HFFc6 (cell line): ENCODE measurements around the gene RRAS2. TPM values are rescaled to one million over a fixed set of nuclear protein-coding genes. Genes with fewer than 3 reads are reported as not detected.
A peak's percentile ranks its signal among the peaks of the same experiment; 100 is the strongest.
"Not testable (repeated sequence)": the region's sequence is repeated elsewhere in the genome, so short reads cannot be mapped to it uniquely, and the experiment has no call there.

Experiments
- DNase-seq: peaks from one replicate; pipeline ENCODE4 v3.0.0-alpha.2; 2018
- H3K27ac Mint-ChIP-seq: 2 replicates; pipeline ENCODE4 v1.8.0; 2020; ENCODE audit warnings: mild to moderate bottlenecking, mixed read lengths
- H3K27me3 Mint-ChIP-seq: 2 replicates; pipeline ENCODE4 v1.8.0; 2021; ENCODE audit warnings: mild to moderate bottlenecking, moderate library complexity, mixed read lengths; ENCODE audit not compliant: insufficient read depth
- H3K36me3 Mint-ChIP-seq: 2 replicates; pipeline ENCODE4 v1.8.0; 2021; ENCODE audit warnings: low read depth, mixed read lengths
- H3K4me1 Mint-ChIP-seq: 2 replicates; pipeline ENCODE4 v1.8.0; 2020; ENCODE audit warnings: low read depth, mixed read lengths
- H3K4me3 Mint-ChIP-seq: 2 replicates; pipeline ENCODE4 v1.8.0; 2020; ENCODE audit warnings: mild to moderate bottlenecking, moderate library complexity, mixed read lengths
- H3K9me3 Mint-ChIP-seq: 2 replicates; pipeline ENCODE4 v1.8.0; 2020; ENCODE audit warnings: mild to moderate bottlenecking, mixed read lengths
- CTCF ChIP-seq: fragments of 200-600 bp; sonication (generic); IDR thresholded peaks from 2 replicates; pipeline ENCODE4 v1.5.0; 2021; ENCODE audit warnings: antibody characterized with exemption, mild to moderate bottlenecking
- long read RNA-seq: library from polyadenylated mRNA; unstranded; transcript quantifications from one replicate; pipeline ENCODE4 v2.0.0, GENCODE V29; 2019
- total RNA-seq, 6 experiments: library from RNA; stranded (reverse); fragmentation: NEBNext Ultra II Directional; extraction: Animal tissue kit (Norgen Biotek cat#: 25700); gene quantifications; 2 replicates in 1 of 6; 3 replicates in 5 of 6; pipeline ENCODE4 v1.2.3, GENCODE V29; 2021

The RRAS2 gene
- total RNA-seq, result 100 to 1,000 TPM in 3 of 6 experiments, 10 to 100 TPM in 3; 89.6 to 122 (median 103) TPM
- long read RNA-seq, transcript RRAS2-201 (6 exons, 1,516 nt), result minor isoform, 6 of 25 reads
- long read RNA-seq, transcript RRAS2-203 (6 exons, 970 nt), result major isoform, 10 of 25 reads
- long read RNA-seq, partial matches to known transcripts, result 2 of 25 reads
- long read RNA-seq, other reads (novel, unspliced or antisense), result 6 of 25 reads

- H3K9me3 Mint-ChIP-seq, result no peaks in the 10 kb centered on the region
- H3K4me1 Mint-ChIP-seq, result peaks cover 49% of the 10 kb centered on the region
- H3K27me3 Mint-ChIP-seq, result no peaks in the 10 kb centered on the region
- TF ChIP-seq CTCF, result peak; percentile 32; the same call in 1 of the 2 replicates
- peaks cover 33% of the 10 kb centered on the region for H3K36me3 Mint-ChIP-seq
- peak within 1 kb of the TSS; percentile 98 for H3K4me3 Mint-ChIP-seq
- DNase-seq, result peak; percentile 52
- peak within 1 kb of the TSS; percentile 95 for H3K27ac Mint-ChIP-seq
Measured at GRCh38 chr11:14358729-14359439, at the start of gene RRAS2. Gene RRAS2, minus strand, starts transcription at chr11:14359183. Its CDS starts 313 bp downstream, at chr11:14358870.

GRCh38 chr11:14408612-14409011, 49.6 kb upstream of the RRAS2 start:
- TF ChIP-seq CTCF, result no peak
- no peak overlapping the region for H3K27ac Mint-ChIP-seq
- H3K4me1 Mint-ChIP-seq, result peaks cover 50% of the 10 kb centered on the region
- no peak for DNase-seq
- H3K9me3 Mint-ChIP-seq, result no peaks in the 10 kb centered on the region
- no peaks in the 10 kb centered on the region for H3K27me3 Mint-ChIP-seq
- H3K4me3 Mint-ChIP-seq, result no peak overlapping the region
- no peaks in the 10 kb centered on the region; the same call in 1 of the 2 replicates for H3K36me3 Mint-ChIP-seq

GRCh38 chr11:14406116-14406515, 47.1 kb upstream of the RRAS2 start:
- not testable (repeated sequence) for H3K4me3 Mint-ChIP-seq, H3K27ac Mint-ChIP-seq, H3K36me3 Mint-ChIP-seq, H3K9me3 Mint-ChIP-seq, H3K27me3 Mint-ChIP-seq
- peaks cover 25% of the 10 kb centered on the region for H3K4me1 Mint-ChIP-seq
- DNase-seq, result peak; percentile 73

- H3K9me3 Mint-ChIP-seq, H3K27ac Mint-ChIP-seq, H3K36me3 Mint-ChIP-seq, H3K27me3 Mint-ChIP-seq, DNase-seq, H3K4me3 Mint-ChIP-seq: not testable (repeated sequence)
- peaks cover 13% of the 10 kb centered on the region for H3K4me1 Mint-ChIP-seq
Measured at GRCh38 chr11:14403528-14403927, 44.5 kb upstream of the RRAS2 start.

- H3K4me3 Mint-ChIP-seq, result no peak overlapping the region
- no peak for DNase-seq
- H3K27ac Mint-ChIP-seq, result no peak overlapping the region
- no peak for TF ChIP-seq CTCF
- H3K9me3 Mint-ChIP-seq, result no peaks in the 10 kb centered on the region
- H3K27me3 Mint-ChIP-seq, result peaks cover 1% of the 10 kb centered on the region
- H3K36me3 Mint-ChIP-seq, result no peaks in the 10 kb centered on the region
- H3K4me1 Mint-ChIP-seq, result peaks cover 6% of the 10 kb centered on the region; the same call in 1 of the 2 replicates
Measured at GRCh38 chr11:14399087-14399486, 40.1 kb upstream of the RRAS2 start.

GRCh38 chr11:14396273-14396672, 37.3 kb upstream of the RRAS2 start:
- Mint-ChIP-seq H3K9me3 (no peaks in the 10 kb centered on the region), H3K27me3 (peaks cover 1% of the 10 kb centered on the region; the same call in 1 of the 2 replicates), H3K36me3 (no peaks in the 10 kb centered on the region), H3K27ac (no peak overlapping the region), H3K4me1 (peaks cover 6% of the 10 kb centered on the region; the same call in 1 of the 2 replicates), H3K4me3 (no peak overlapping the region)
- no peak for DNase-seq
- no peak for TF ChIP-seq CTCF
